H1 (cell line): Measurements from ENCODE around the gene SMAD6. TPM values are rescaled to one million over a fixed set of nuclear protein-coding genes. Genes with fewer than 3 reads are reported as not detected.

ENCODE experiments used
- CTCF ChIA-PET: fragments of 300-600 bp; sonication (Branson Sonifier 250); formaldehyde crosslinking; loops from one replicate; lab custom pipeline; 2021; ENCODE audit not compliant: partially characterized antibody; lab: Charles Lee
- POLR2A ChIA-PET: fragments of 300-600 bp; sonication (Branson Sonifier 250); formaldehyde crosslinking; loops from one replicate; lab custom pipeline; 2021; ENCODE audit warnings: inconsistent platforms; ENCODE audit not compliant: partially characterized antibody; lab: Charles Lee
- DNase-seq, 2 experiments: peaks; one replicate each; pipeline versions ENCODE4 v3.0.0 to v3.0.0-alpha.2; 2010 to 2022; ENCODE audit warnings: low spot score in 2 of 2, low read depth in 1 of 2, mixed read lengths in 1 of 2
- FAIRE-seq: peaks from 2 replicates; lab custom pipeline; 2011; peaks lifted over from hg19 to GRCh38; lab: Jason Lieb, UNC
- H2AFZ ChIP-seq: 2 replicates; pipeline ENCODE4 v1.8.1; 2012; ENCODE audit warnings: low read length, inconsistent platforms
- H2AK5ac ChIP-seq: 2 replicates; pipeline ENCODE4 v1.6.1; 2013; ENCODE audit warnings: low read depth, low read length
- H2BK120ac ChIP-seq: replicated peaks from 2 replicates; pipeline ENCODE3; 2013; ENCODE audit warnings: low read depth, low read length, inconsistent platforms
- H2BK12ac ChIP-seq: 2 replicates; pipeline ENCODE4 v1.6.1; 2013; ENCODE audit warnings: low read depth, low read length
- H2BK15ac ChIP-seq: 2 replicates; pipeline ENCODE4 v1.6.1; 2013; ENCODE audit warnings: low read length
- H2BK20ac ChIP-seq: 2 replicates; pipeline ENCODE4 v1.6.1; 2013; ENCODE audit warnings: low read length
- H2BK5ac ChIP-seq: 2 replicates; pipeline ENCODE4 v1.6.1; 2013; ENCODE audit warnings: low read depth, low read length
- H3K14ac ChIP-seq: 2 replicates; pipeline ENCODE4 v1.6.1; 2013; ENCODE audit warnings: inconsistent platforms; ENCODE audit not compliant: insufficient read length
- H3K18ac ChIP-seq: 2 replicates; pipeline ENCODE4 v1.6.1; 2013; ENCODE audit warnings: low read length; ENCODE audit errors: extremely low read depth
- H3K23ac ChIP-seq: 2 replicates; pipeline ENCODE4 v1.6.1; 2013; ENCODE audit warnings: inconsistent platforms; ENCODE audit not compliant: insufficient read length
- H3K23me2 ChIP-seq: 2 replicates; pipeline ENCODE4 v1.6.1; 2013; ENCODE audit warnings: low read depth, low read length
- H3K27ac ChIP-seq: 2 replicates; pipeline ENCODE4 v1.6.1; 2011; ENCODE audit warnings: low read depth, low read length, inconsistent platforms
- H3K27me3 ChIP-seq, 4 experiments: replicated peaks in 1 of 4; 1 replicate in 1 of 4; 2 replicates in 3 of 4; pipeline versions ENCODE4 v1.6.1 to v1.8.1; 2011 to 2013; ENCODE audit warnings: low read length in 3 of 4, mild to moderate bottlenecking in 3 of 4, inconsistent platforms in 2 of 4, mixed read lengths in 2 of 4, moderate library complexity in 1 of 4; ENCODE audit not compliant: control insufficient read depth in 3 of 4, insufficient read depth in 3 of 4; ENCODE audit errors: extremely low read depth in 1 of 4
- H3K36me3 ChIP-seq, 4 experiments: 2 replicates each; pipeline versions ENCODE4 v1.6.1 to v1.8.1; 2011 to 2013; ENCODE audit warnings: mild to moderate bottlenecking in 4 of 4, low read length in 3 of 4, moderate library complexity in 2 of 4, control low read depth in 1 of 4, inconsistent platforms in 1 of 4; ENCODE audit not compliant: insufficient read depth in 4 of 4, control insufficient read depth in 2 of 4
- H3K4ac ChIP-seq: replicated peaks from 2 replicates; pipeline ENCODE3; 2013; ENCODE audit warnings: low read length, low read depth, mixed read lengths, inconsistent platforms; ENCODE audit not compliant: insufficient read length
- H3K4me1 ChIP-seq, 4 experiments: replicated peaks in 1 of 4; 1 replicate in 1 of 4; 2 replicates in 3 of 4; pipeline versions ENCODE4 v1.6.1 to v1.8.1; 2011 to 2013; ENCODE audit warnings: low read length in 3 of 4, inconsistent platforms in 2 of 4, mixed read lengths in 1 of 4; ENCODE audit not compliant: insufficient read depth in 4 of 4, control insufficient read depth in 3 of 4
- H3K4me2 ChIP-seq, 2 experiments: 2 replicates each; pipeline versions ENCODE4 v1.6.1 to v1.8.1; 2011 to 2013; ENCODE audit warnings: low read depth in 2 of 2, low read length in 2 of 2, control low read depth in 1 of 2, inconsistent platforms in 1 of 2, mild to moderate bottlenecking in 1 of 2; ENCODE audit not compliant: insufficient read depth in 1 of 2
- H3K4me3 ChIP-seq, 4 experiments: fragments of 200-600, 300-600 bp in 1 of 4; sonication (generic), shearing (Covaris generic), sonication (Bioruptor Twin) in 1 of 4; 2 replicates each; pipeline versions ENCODE4 v1.5.1 to v1.8.1; 2011 to 2016; ENCODE audit warnings: low read length in 4 of 4, low read depth in 3 of 4, control low read depth in 2 of 4, inconsistent platforms in 2 of 4, mild to moderate bottlenecking in 2 of 4, mixed read lengths in 1 of 4, moderate library complexity in 1 of 4; ENCODE audit not compliant: insufficient read depth in 2 of 4; ENCODE audit errors: extremely low read depth in 1 of 4
- H3K56ac ChIP-seq: replicated peaks from 2 replicates; pipeline ENCODE3; 2013; ENCODE audit warnings: low read depth, mild to moderate bottlenecking, mixed read lengths, low read length, inconsistent platforms; ENCODE audit not compliant: insufficient read length
- H3K79me1 ChIP-seq: 2 replicates; pipeline ENCODE4 v1.6.1; 2013; ENCODE audit warnings: low read depth, low read length, control low read depth
- H3K79me2 ChIP-seq, 2 experiments: 2 replicates each; pipeline versions ENCODE4 v1.6.1 to v1.8.1; 2012 to 2013; ENCODE audit warnings: low read length in 2 of 2, mild to moderate bottlenecking in 2 of 2, inconsistent platforms in 1 of 2; ENCODE audit not compliant: insufficient read depth in 2 of 2, control insufficient read depth in 1 of 2
- H3K9ac ChIP-seq, 4 experiments: replicated peaks in 1 of 4; 1 replicate in 1 of 4; 2 replicates in 3 of 4; pipeline versions ENCODE4 v1.6.1 to v1.8.1; 2011 to 2013; ENCODE audit warnings: low read depth in 3 of 4, low read length in 3 of 4, control low read depth in 2 of 4, mild to moderate bottlenecking in 2 of 4, moderate library complexity in 2 of 4, inconsistent platforms in 1 of 4; ENCODE audit errors: extremely low read depth in 1 of 4
- H3K9me3 ChIP-seq, 2 experiments: 2 replicates each; pipeline versions ENCODE4 v1.6.1 to v1.8.1; 2012 to 2013; ENCODE audit warnings: mild to moderate bottlenecking in 2 of 2, moderate library complexity in 2 of 2, control low read depth in 1 of 2, inconsistent platforms in 1 of 2, low read depth in 1 of 2, low read length in 1 of 2, mixed read lengths in 1 of 2; ENCODE audit not compliant: insufficient read depth in 2 of 2
- H4K20me1 ChIP-seq, 2 experiments: replicated peaks in 1 of 2; 2 replicates each; pipeline versions ENCODE3 to v1.8.1; 2011 to 2013; ENCODE audit warnings: inconsistent platforms in 2 of 2, low read length in 2 of 2, mild to moderate bottlenecking in 1 of 2; ENCODE audit not compliant: insufficient read depth in 2 of 2, control insufficient read depth in 1 of 2
- H4K5ac ChIP-seq: 2 replicates; pipeline ENCODE4 v1.6.1; 2013; ENCODE audit warnings: low read length, low read depth, mixed read lengths, inconsistent platforms; ENCODE audit not compliant: insufficient read length
- H4K8ac ChIP-seq: 2 replicates; pipeline ENCODE4 v1.8.0; 2013; ENCODE audit warnings: mild to moderate bottlenecking, moderate library complexity, low read length, inconsistent platforms; ENCODE audit not compliant: insufficient read depth; ENCODE audit errors: extremely low read depth
- H4K91ac ChIP-seq: replicated peaks from 2 replicates; pipeline ENCODE3; 2013; ENCODE audit warnings: low read length, mixed read lengths, inconsistent platforms; ENCODE audit not compliant: insufficient read length
- CREB1 ChIP-seq: IDR thresholded peaks from 2 replicates; pipeline ENCODE4 v1.6.1; 2012; ENCODE audit warnings: inconsistent platforms
- HDAC6 ChIP-seq: IDR thresholded peaks from one replicate; pipeline ENCODE4 v1.7.1; 2012; ENCODE audit warnings: low read depth, mild to moderate bottlenecking, inconsistent platforms, low read length, moderate library complexity
- KDM4A ChIP-seq: IDR thresholded peaks from one replicate; pipeline ENCODE4 v1.7.1; 2012; ENCODE audit warnings: low read depth, mild to moderate bottlenecking, moderate library complexity, low read length, inconsistent platforms; ENCODE audit not compliant: severe bottlenecking
- POLR2AphosphoS5 ChIP-seq: IDR thresholded peaks from 2 replicates; pipeline ENCODE4 v1.6.1; 2011; ENCODE audit warnings: low read depth, low read length
- RAD21 ChIP-seq, 2 experiments: IDR thresholded peaks in 1 of 2; conservative IDR thresholded peaks in 1 of 2; 2 replicates each; pipeline ENCODE4 v1.6.1; 2011; ENCODE audit warnings: low read depth in 2 of 2, low read length in 2 of 2, improper control_type of control experiment in 1 of 2, inconsistent platforms in 1 of 2, mild to moderate bottlenecking in 1 of 2, moderate library complexity in 1 of 2
- WGBS, 2 experiments: shearing (Covaris generic) in 1 of 2; methylation state at CpG; one replicate each; pipeline versions ENCODE4 v1.1.6 to v1.1.7; 2013 to 2015; ENCODE audit warnings: low lambda C conversion rate in 2 of 2, mixed read lengths in 2 of 2, inconsistent platforms in 1 of 2, low coverage in 1 of 2, missing lambda C conversion rate in 1 of 2; ENCODE audit not compliant: insufficient replicate concordance in 2 of 2, insufficient coverage in 1 of 2, insufficient read length in 1 of 2; ENCODE audit errors: extremely low coverage in 1 of 2, missing lambda C conversion rate in 1 of 2; 5-methylcytosine and 5-hydroxymethylcytosine counted together
- polyA plus RNA-seq, 7 experiments: library from polyadenylated mRNA; depleted of rRNA in 3 of 7; stranded (reverse) in 5 of 7; unstranded in 2 of 7; fragments of >200 nt in 5 of 7; fragments of 200-250 nt in 2 of 7; gene quantifications; 1 replicate in 5 of 7; 2 replicates in 1 of 7; 4 replicates in 1 of 7; pipeline versions ENCODE4 v1.2.1 to v1.2.3, GENCODE V29; 2011 to 2013; ENCODE audit warnings: missing spikeins in 2 of 7, mixed read lengths in 2 of 7
- total RNA-seq: library from RNA; stranded (reverse); fragmentation: NEBNext Ultra II Directional; extraction: Animal tissue kit (Norgen Biotek cat#: 25700); gene quantifications from 2 replicates; pipeline ENCODE4 v1.2.1, GENCODE V29; 2021

The SMAD6 gene
- total and polyA plus RNA-seq, 2 of the 8 experiments (the other 6 are each of a cell fraction or from before 2014, with no cell fraction given): 1.8 to 7.0 TPM

DNA sequence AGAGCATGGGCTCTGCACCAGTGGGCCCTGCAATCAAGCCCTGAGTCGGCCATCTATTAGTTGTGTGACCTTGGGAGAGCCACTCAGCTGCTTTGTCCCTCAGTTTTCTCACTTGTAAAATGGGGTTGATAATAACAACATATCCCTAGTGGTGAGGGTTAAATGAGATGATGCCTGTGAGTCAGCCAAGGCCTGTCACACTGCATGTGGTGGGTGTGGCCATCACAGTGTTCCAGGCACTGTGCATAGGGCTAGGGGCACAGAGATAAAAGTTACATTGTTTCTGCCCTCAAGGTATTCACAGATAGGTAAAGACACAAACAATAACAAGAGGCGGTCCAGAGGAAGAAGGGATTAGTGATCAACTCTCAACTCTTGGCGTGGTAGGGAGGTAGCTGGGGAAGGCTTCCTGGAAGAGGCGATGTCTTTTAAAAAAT lies 19.5 kb downstream of the SMAD6 start:
- Histone ChIP-seq H4K8ac (no peak overlapping the region), H3K79me1 (peaks cover 3% of the 10 kb centered on the region; the same call in 1 of the 2 replicates), H2BK120ac (no peak overlapping the region), H3K9me3 (no peaks in the 10 kb centered on the region), H3K56ac (no peak overlapping the region), H2BK5ac (no peak overlapping the region), H3K23me2 (no peaks in the 10 kb centered on the region), H3K36me3 (peaks cover 0 to 8% (median 0%) of the 10 kb centered on the region in 4 experiments; a peak in 3 of 8 replicates), H2BK15ac (no peak overlapping the region), H3K4me1 (peaks cover 0 to 4% (median under 1%) of the 10 kb centered on the region in 4 experiments; a peak in 3 of 7 replicates), H2BK20ac (no peak overlapping the region), H3K4me2 (no peak overlapping the region), H4K91ac (no peak overlapping the region), H2AK5ac (no peak overlapping the region), H4K20me1 (peaks cover 0 to 6% of the 10 kb centered on the region in 2 experiments), H3K27ac (no peak overlapping the region), H2BK12ac (no peak overlapping the region), H3K4ac (no peak overlapping the region), H3K79me2 (no peaks in the 10 kb centered on the region), H3K9ac (no peak overlapping the region), H3K27me3 (no peaks in the 10 kb centered on the region), H4K5ac (no peak overlapping the region), H3K18ac (no peak overlapping the region), H3K14ac (no peak overlapping the region), H3K23ac (no peak overlapping the region), H2AFZ (no peak overlapping the region), H3K4me3 (no peak overlapping the region)
- ChIA-PET CTCF (interaction anchor here (0.6 to 10.6 kb wide), 11 partner anchors 14 to 183 kb away, joined by 3 to 105 read pairs (median 4); no protein-coding TSS in a partner anchor), POLR2A (interaction anchor here (1.5 to 1.9 kb wide), 2 partner anchors 14 to 23 kb away, joined by 4 to 5 read pairs; no protein-coding TSS in a partner anchor)
- no peak for FAIRE-seq
- DNase-seq: no peak
- 86% methylated on average over 4 of the region's 4 CpGs; no CpG with 5 or more reads in 1 of the 2 experiments for WGBS, 2 experiments
- TF ChIP-seq RAD21 (IDR thresholded peaks at IDR 0.05 in 1 of 2, conservative IDR thresholded peaks at IDR 0.05 in 1 of 2; ENCODE audit: low read depth in 2 of 2, low read length in 2 of 2) (no peak), KDM4A (no peak), CREB1 (no peak), HDAC6 (no peak), POLR2AphosphoS5 (no peak)
